Sigmoid colon (tissue), 4 donors: ENCODE measurements around the gene ATG3.

Source experiments
- CTCF ChIP-seq, 4 experiments: fragments of 450-650 bp in 3 of 4; fragments of 200-600 bp in 1 of 4; IDR thresholded peaks; one replicate each; pipeline ENCODE4 v1.5.1; 2016 to 2019; ENCODE audit warnings: antibody characterized with exemption in 4 of 4, mild to moderate bottlenecking in 3 of 4, moderate library complexity in 2 of 4
- EP300 ChIP-seq, 4 donors: sonication (generic); formaldehyde crosslinking; IDR thresholded peaks; one replicate each; pipeline ENCODE4 v1.6.1; 2017; ENCODE audit warnings: antibody characterized with exemption in 4 of 4

- TF ChIP-seq CTCF (IDR thresholded peaks at IDR 0.05), result no peak
- no peak for TF ChIP-seq EP300 (IDR thresholded peaks at IDR 0.05)
Measured at GRCh38 chr3:112492124-112492523, 69.6 kb downstream of the ATG3 start.
